K562 (cell line): ENCODE measurements around the gene ATXN3L. TPM values are rescaled to one million over a fixed set of nuclear protein-coding genes. Genes with fewer than 3 reads are reported as not detected.
A peak's percentile ranks its signal among the peaks of the same experiment; 100 is the strongest.

Source experiments
- ATAC-seq: fragments of 200-7000 bp; cut with Tn5 transposase; 3 replicates; pipeline ENCODE4 v1.9.1; 2020; ENCODE audit warnings: moderate library complexity
- BruUV-seq: library from RNA; stranded (reverse); fragments of 400-500 nt; replicated peaks from 2 replicates; lab custom pipeline; 2021; lab: Mats Ljungman, UMichigan
- CTCF ChIA-PET: fragments of 300-600 bp; formaldehyde crosslinking; extraction: SDS; loops from one replicate; lab custom pipeline; 2021; ENCODE audit warnings: low intra/inter-chr PET ratio; lab: Yijun Ruan, JAX
- POLR2A ChIA-PET: fragments of 300-600, 350-650 bp; sonication (Branson Sonifier 250); formaldehyde crosslinking; extraction: SDS; loops from one replicate; lab custom pipeline; 2021; ENCODE audit warnings: antibody characterized with exemption, inconsistent platforms; lab: Yijun Ruan, JAX
- DNase-seq, 4 experiments: peaks; one replicate each; pipeline versions ENCODE4 v3.0.0 to v3.0.0-alpha.2; 2011 to 2018; ENCODE audit warnings: low spot score in 3 of 4, mixed read lengths in 3 of 4; ENCODE audit errors: extremely low read depth in 1 of 4
- FAIRE-seq: peaks from 2 replicates; lab custom pipeline; 2011; peaks lifted over from hg19 to GRCh38; lab: Jason Lieb, UNC
- H2AFZ ChIP-seq: 2 replicates; pipeline ENCODE4 v1.6.0; 2011; ENCODE audit warnings: low read depth, low read length, control low read depth, inconsistent platforms
- H3K27ac ChIP-seq: fragments of 200-600 bp; 3 replicates; pipeline ENCODE4 v1.8.0; 2011; ENCODE audit warnings: low read depth, mild to moderate bottlenecking, control low read depth, inconsistent platforms, low read length, moderate library complexity, mixed read lengths; ENCODE audit errors: extremely low read depth
- H3K27me3 ChIP-seq, 2 experiments: fragments of 300-600 bp in 1 of 2; 2 replicates in 1 of 2; 3 replicates in 1 of 2; pipeline versions ENCODE4 v1.6.0 to v1.8.0; 2011; ENCODE audit warnings: inconsistent platforms in 2 of 2, low read length in 2 of 2, mild to moderate bottlenecking in 1 of 2, mixed read lengths in 1 of 2, moderate library complexity in 1 of 2; ENCODE audit not compliant: control insufficient read depth in 2 of 2, insufficient read depth in 2 of 2
- H3K36me3 ChIP-seq: fragments of 300-600 bp; 3 replicates; pipeline ENCODE4 v1.8.0; 2011; ENCODE audit warnings: mild to moderate bottlenecking, low read length, inconsistent platforms; ENCODE audit not compliant: control insufficient read depth, insufficient read depth
- H3K4me1 ChIP-seq, 2 experiments: fragments of 200-600 bp in 1 of 2; replicated peaks in 1 of 2; 2 replicates in 1 of 2; 3 replicates in 1 of 2; pipeline versions ENCODE4 v1.5.1 to v1.8.0; 2011; ENCODE audit warnings: inconsistent platforms in 2 of 2, low read length in 2 of 2, mild to moderate bottlenecking in 1 of 2, mixed read lengths in 1 of 2, moderate library complexity in 1 of 2; ENCODE audit not compliant: control insufficient read depth in 2 of 2, insufficient read depth in 2 of 2
- H3K4me2 ChIP-seq: 2 replicates; pipeline ENCODE4 v1.6.1; 2011; ENCODE audit warnings: low read length, control low read depth, inconsistent platforms, mixed read lengths; ENCODE audit not compliant: insufficient read depth
- H3K4me3 ChIP-seq: fragments of 200-600 bp; sonication (generic), shearing (Covaris generic); 2 replicates; pipeline ENCODE4 v1.5.1; 2016; ENCODE audit warnings: control low read depth, inconsistent platforms
- H3K79me2 ChIP-seq: fragments of 200-600 bp; 3 replicates; pipeline ENCODE4 v1.8.0; 2011; ENCODE audit warnings: low read length, inconsistent platforms; ENCODE audit not compliant: control insufficient read depth, insufficient read depth
- H3K9ac ChIP-seq, 2 experiments: 2 replicates each; pipeline versions ENCODE4 v1.6.0 to v1.6.1; 2011; ENCODE audit warnings: low read depth in 2 of 2, low read length in 2 of 2, control low read depth in 1 of 2, inconsistent platforms in 1 of 2, mild to moderate bottlenecking in 1 of 2, mixed read lengths in 1 of 2; ENCODE audit not compliant: insufficient read depth in 1 of 2
- H3K9me1 ChIP-seq: one replicate; pipeline ENCODE4 v1.6.0; 2011; ENCODE audit warnings: inconsistent platforms, mild to moderate bottlenecking, low read length, moderate library complexity; ENCODE audit not compliant: control insufficient read depth, insufficient read depth
- H3K9me3 ChIP-seq: replicated peaks from 2 replicates; pipeline ENCODE4 v1.5.1; 2011; ENCODE audit warnings: low read depth, low read length, inconsistent platforms; ENCODE audit not compliant: control insufficient read depth, insufficient read depth
- H4K20me1 ChIP-seq: replicated peaks from 2 replicates; pipeline ENCODE4 v1.6.1; 2011; ENCODE audit warnings: low read length, inconsistent platforms, mixed read lengths; ENCODE audit not compliant: control insufficient read depth, insufficient read depth
- AFF4 ChIP-seq: sonication (generic); formaldehyde crosslinking; IDR thresholded peaks from 2 replicates; pipeline ENCODE4 v1.8.0; 2023; ENCODE audit warnings: mild to moderate bottlenecking, missing genetic modification reagents
- ATF3 ChIP-seq, 2 experiments: fragments of 450-650 bp in 1 of 2; sonication (generic) in 1 of 2; formaldehyde crosslinking in 1 of 2; IDR thresholded peaks in 1 of 2; conservative IDR thresholded peaks in 1 of 2; 2 replicates each; pipeline versions ENCODE4 v1.6.1 to v1.8.1; 2016 to 2023; ENCODE audit warnings: mild to moderate bottlenecking in 2 of 2, moderate library complexity in 2 of 2, inconsistent platforms in 1 of 2, missing genetic modification reagents in 1 of 2
- CEBPG ChIP-seq, 3 experiments: fragments of 200-800 bp in 1 of 3; sonication (Bioruptor generic) in 1 of 3; sonication (generic) in 1 of 3; formaldehyde crosslinking in 1 of 3; IDR thresholded peaks in 2 of 3; conservative IDR thresholded peaks in 1 of 3; 2 replicates each; pipeline versions ENCODE4 v1.6.1 to v1.8.0; 2016 to 2022; ENCODE audit warnings: missing compliant biosample characterization in 2 of 3, missing genetic modification characterization in 2 of 3, mild to moderate bottlenecking in 1 of 3, missing genetic modification reagents in 1 of 3
- GATAD2B ChIP-seq: fragments of 450-650 bp; IDR thresholded peaks from 2 replicates; pipeline ENCODE4 v1.6.1; 2017; ENCODE audit warnings: mild to moderate bottlenecking, borderline replicate concordance
- HDAC3 ChIP-seq: fragments of 450-650 bp; IDR thresholded peaks from 2 replicates; pipeline ENCODE4 v1.6.1; 2018; ENCODE audit warnings: borderline replicate concordance, mild to moderate bottlenecking, moderate library complexity; ENCODE audit not compliant: partially characterized antibody
- SAP30 ChIP-seq: fragments of 200-600 bp; sonication (generic); IDR thresholded peaks from 2 replicates; pipeline ENCODE4 v1.6.1; 2012; ENCODE audit warnings: borderline replicate concordance, low read depth, mild to moderate bottlenecking, moderate library complexity, low read length, control low read depth, inconsistent platforms; ENCODE audit not compliant: insufficient read depth, poor library complexity, severe bottlenecking
- SMARCE1 ChIP-seq: fragments of 450-650 bp; IDR thresholded peaks from 2 replicates; pipeline ENCODE4 v1.7.1; 2016; ENCODE audit warnings: mild to moderate bottlenecking
- SREBF2 ChIP-seq: sonication (generic); formaldehyde crosslinking; IDR thresholded peaks from 2 replicates; pipeline ENCODE4 v1.4.0; 2020; ENCODE audit warnings: mild to moderate bottlenecking, missing genetic modification reagents
- THAP7 ChIP-seq: fragments of 250-450 bp; sonication (Bioruptor Pico); IDR thresholded peaks from 2 replicates; pipeline ENCODE4 v1.5.0; 2021
- ZNF175 ChIP-seq: fragments of 200-800 bp; sonication (Bioruptor generic); IDR thresholded peaks from 2 replicates; pipeline ENCODE4 v1.6.1; 2016; ENCODE audit warnings: low read depth, mild to moderate bottlenecking, missing genetic modification characterization, missing compliant biosample characterization
- ZNF561 ChIP-seq: fragments of 450-650 bp; formaldehyde crosslinking; conservative IDR thresholded peaks from 2 replicates; pipeline ENCODE4 v1.4.0; 2020; ENCODE audit warnings: mild to moderate bottlenecking, moderate library complexity
- ZNF57 ChIP-seq: fragments of 450-650 bp; formaldehyde crosslinking; IDR thresholded peaks from 2 replicates; pipeline ENCODE4 v1.4.0; 2020; ENCODE audit warnings: mild to moderate bottlenecking, moderate library complexity
- WGBS: fragments of 100-300 bp; shearing (Covaris generic); methylation state at CpG from one replicate; pipeline ENCODE4 v1.1.6; 2016; ENCODE audit warnings: low coverage, mixed read lengths; ENCODE audit not compliant: insufficient coverage; ENCODE audit errors: missing lambda C conversion rate; 5-methylcytosine and 5-hydroxymethylcytosine counted together
- in situ Hi-C: fragments of 300-500 bp; cut with MboI; formaldehyde crosslinking; loops from 4 replicates; pipeline ENCODE4 v1.15.0; 2018; ENCODE audit warnings: inconsistent platforms, mixed read lengths
- intact Hi-C: fragments of 100-400 bp; cut with micrococcal nuclease; formaldehyde crosslinking; loops from 2 replicates; pipeline ENCODE4 v1.14.2; 2022
- polyA plus RNA-seq, 8 experiments: library from polyadenylated mRNA; depleted of rRNA in 4 of 8; stranded (reverse) in 5 of 8; unstranded in 3 of 8; fragments of >200 nt; fragmentation: Nextera tagmentation in 2 of 8; fragmentation: Illumina TruSeq in 1 of 8; extraction: Ambion mirVana in 2 of 8; extraction: Trizol in 1 of 8; gene quantifications; 2 replicates each; pipeline versions ENCODE4 v1.2.1 to v1.2.3, GENCODE V29; 2011 to 2014; ENCODE audit warnings: inconsistent platforms in 1 of 8, missing spikeins in 1 of 8
- total RNA-seq, 7 experiments: library from RNA; depleted of rRNA in 6 of 7; stranded (reverse); fragments of >200 nt in 6 of 7; fragmentation: Illumina TruSeq in 2 of 7; extraction: Trizol in 2 of 7; gene quantifications; 2 replicates each; pipeline versions ENCODE4 v1.2.1 to v1.2.3, GENCODE V29; 2011 to 2021; ENCODE audit warnings: low replicate concordance in 1 of 7

The ATXN3L gene
- total and polyA plus RNA-seq, 9 of the 15 experiments (the other 6 are each of a cell fraction or from before 2014, with no cell fraction given): 0.04 to 0.31 TPM; not detected in 7

GRCh38 chrX:13283950-13284546, 35.8 kb downstream of the ATXN3L start:
- no peaks in the 10 kb centered on the region for H3K79me2 ChIP-seq
- H3K4me2 ChIP-seq: peak overlapping the region; percentile 30; the same call in 1 of the 2 replicates
- no peak overlapping the region; the same call in 1 of the 2 replicates for H2AFZ ChIP-seq
- H3K27me3 ChIP-seq: no peaks in the 10 kb centered on the region
- no TSS peak for BruUV-seq
- ChIA-PET POLR2A (no interaction called here), CTCF (no interaction called here)
- H3K9me3 ChIP-seq: peaks cover 3% of the 10 kb centered on the region; the same call in 1 of the 2 replicates
- 43% methylated on average over 1 of the region's 1 CpG for WGBS
- H3K9me1 ChIP-seq: no peaks in the 10 kb centered on the region
- intact Hi-C loops: loop anchor here (5.0 kb wide), 1 partner anchor 203 kb away; no protein-coding TSS in a partner anchor
- no peaks in the 10 kb centered on the region for H4K20me1 ChIP-seq
- in situ Hi-C loops: no loop called here
- ATAC-seq (no peak; the same call in 2 of the 3 replicates), FAIRE-seq (no peak), DNase-seq (no peak)
- peak overlapping the region; percentile 49; the same call in 2 of the 3 replicates for H3K27ac ChIP-seq
- no peak overlapping the region for H3K4me3 ChIP-seq
- H3K9ac ChIP-seq: no peak overlapping the region
- no peaks in the 10 kb centered on the region for H3K36me3 ChIP-seq
- peaks cover 8 to 36% of the 10 kb centered on the region in 2 experiments; a peak in 4 of 5 replicates for H3K4me1 ChIP-seq
- TF ChIP-seq SREBF2 (no peak), CEBPG (CRISPR knock-in tag; IDR thresholded peaks at IDR 0.05) (no peak), CEBPG (tag; conservative IDR thresholded peaks at IDR 0.05 in 1 of 2, IDR thresholded peaks at IDR 0.05 in 1 of 2) (peak in 1 of 2 experiments; percentile 30; a peak in 2 of 4 replicates), SMARCE1 (0 out of 2 replicates have a peak, but pooled peaks have one; percentile 7), ZNF175 (CRISPR knock-in tag) (0 out of 2 replicates have a peak, but pooled peaks have one; percentile 8), SAP30 (no peak), GATAD2B (no peak), ZNF561 (CRISPR knock-in tag) (no peak), ZNF57 (CRISPR knock-in tag) (no peak), ATF3 (IDR thresholded peaks at IDR 0.05) (0 out of 2 replicates have a peak, but pooled peaks have one; percentile 7), ATF3 (CRISPR knock-in tag; conservative IDR thresholded peaks at IDR 0.05) (no peak), AFF4 (no peak), HDAC3 (peak; percentile 7), THAP7 (CRISPR knock-in tag) (no peak)
